Mesothelial cell of epicardium (in vitro differentiated cells): ENCODE results near the gene SCAMP4. TPM values are rescaled to one million over a fixed set of nuclear protein-coding genes. Genes with fewer than 3 reads are reported as not detected.
A peak's percentile ranks its signal among the peaks of the same experiment; 100 is the strongest.
"Not testable (repeated sequence)": the region's sequence is repeated elsewhere in the genome, so short reads cannot be mapped to it uniquely, and the experiment has no call there.

Source experiments
- DNase-seq, 2 experiments: peaks; one replicate each; pipeline ENCODE4 v3.0.0; 2021; ENCODE audit warnings: low spot score in 2 of 2; ENCODE audit not compliant: unreplicated experiment in 2 of 2
- H3K27ac Mint-ChIP-seq: 2 replicates; pipeline ENCODE4 v1.8.0; 2021; ENCODE audit warnings: mixed read lengths
- H3K27me3 Mint-ChIP-seq: 2 replicates; pipeline ENCODE4 v1.8.0; 2021; ENCODE audit warnings: low read depth, mixed read lengths
- H3K36me3 Mint-ChIP-seq: 2 replicates; pipeline ENCODE4 v1.8.0; 2021; ENCODE audit warnings: mixed read lengths
- H3K4me1 Mint-ChIP-seq: 2 replicates; pipeline ENCODE4 v1.8.0; 2021; ENCODE audit warnings: mixed read lengths
- H3K4me3 Mint-ChIP-seq: 2 replicates; pipeline ENCODE4 v1.8.0; 2021; ENCODE audit warnings: mild to moderate bottlenecking, moderate library complexity, mixed read lengths
- H3K9me3 Mint-ChIP-seq: 2 replicates; pipeline ENCODE4 v1.8.0; 2021; ENCODE audit warnings: mixed read lengths
- total RNA-seq: library from RNA; stranded (reverse); gene quantifications from 3 replicates; pipeline ENCODE4 v1.2.1, GENCODE V29; 2021
- TF ChIP-seq, protein P1 (sequence below): fragments of 200-600 bp; sonication (generic); IDR thresholded peaks from one replicate; pipeline ENCODE4 v1.5.0; 2021; ENCODE audit warnings: antibody characterized with exemption; ENCODE audit not compliant: unreplicated experiment

SCAMP4 gene
- total RNA-seq, 1 donor from 2014 or later = 97.7 TPM

DNA sequence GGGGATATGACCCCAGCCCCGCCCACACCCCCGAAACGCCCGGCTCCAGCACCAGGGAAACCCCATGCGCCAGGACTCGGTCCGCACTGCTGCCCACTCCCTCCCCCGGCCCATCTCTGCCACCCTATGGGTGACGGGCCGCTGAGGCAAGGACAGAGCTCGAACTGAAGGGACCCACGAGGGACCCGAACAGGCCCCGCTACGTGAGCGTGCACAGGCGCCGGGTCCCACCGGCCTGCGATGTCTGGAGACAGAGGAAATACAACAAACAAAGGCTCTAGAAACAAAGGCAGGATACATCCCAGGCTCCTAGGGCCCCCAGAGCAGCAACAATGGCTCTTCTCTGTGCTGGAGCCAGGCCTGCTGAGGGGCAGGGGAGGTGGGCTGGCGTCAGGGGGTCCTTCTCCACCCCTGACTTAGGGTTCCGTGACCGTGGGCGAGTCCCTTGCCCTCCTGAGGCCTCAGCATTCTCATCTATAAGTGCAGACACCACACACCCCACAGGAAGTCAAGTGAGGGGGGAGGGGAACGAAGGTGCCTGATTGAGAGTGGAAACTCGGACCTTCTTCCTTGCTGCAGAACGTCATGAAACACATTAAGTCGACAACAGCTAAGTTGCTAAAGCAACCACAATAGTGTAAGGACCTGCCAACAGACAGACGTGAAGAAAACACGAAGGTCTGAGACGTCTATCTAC, 23.0 kb upstream of the SCAMP4 start:
- H3K9me3 Mint-ChIP-seq = no peaks in the 10 kb centered on the region
- H3K36me3 Mint-ChIP-seq = no peaks in the 10 kb centered on the region
- DNase-seq = no peak
- H3K27ac Mint-ChIP-seq = peak overlapping the region; percentile 34
- TF ChIP-seq, protein P1, sequence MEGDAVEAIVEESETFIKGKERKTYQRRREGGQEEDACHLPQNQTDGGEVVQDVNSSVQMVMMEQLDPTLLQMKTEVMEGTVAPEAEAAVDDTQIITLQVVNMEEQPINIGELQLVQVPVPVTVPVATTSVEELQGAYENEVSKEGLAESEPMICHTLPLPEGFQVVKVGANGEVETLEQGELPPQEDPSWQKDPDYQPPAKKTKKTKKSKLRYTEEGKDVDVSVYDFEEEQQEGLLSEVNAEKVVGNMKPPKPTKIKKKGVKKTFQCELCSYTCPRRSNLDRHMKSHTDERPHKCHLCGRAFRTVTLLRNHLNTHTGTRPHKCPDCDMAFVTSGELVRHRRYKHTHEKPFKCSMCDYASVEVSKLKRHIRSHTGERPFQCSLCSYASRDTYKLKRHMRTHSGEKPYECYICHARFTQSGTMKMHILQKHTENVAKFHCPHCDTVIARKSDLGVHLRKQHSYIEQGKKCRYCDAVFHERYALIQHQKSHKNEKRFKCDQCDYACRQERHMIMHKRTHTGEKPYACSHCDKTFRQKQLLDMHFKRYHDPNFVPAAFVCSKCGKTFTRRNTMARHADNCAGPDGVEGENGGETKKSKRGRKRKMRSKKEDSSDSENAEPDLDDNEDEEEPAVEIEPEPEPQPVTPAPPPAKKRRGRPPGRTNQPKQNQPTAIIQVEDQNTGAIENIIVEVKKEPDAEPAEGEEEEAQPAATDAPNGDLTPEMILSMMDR = no peak
- H3K4me3 Mint-ChIP-seq = peak overlapping the region; percentile 95
- peaks cover 32% of the 10 kb centered on the region for H3K4me1 Mint-ChIP-seq
- H3K27me3 Mint-ChIP-seq = no peaks in the 10 kb centered on the region

DNA sequence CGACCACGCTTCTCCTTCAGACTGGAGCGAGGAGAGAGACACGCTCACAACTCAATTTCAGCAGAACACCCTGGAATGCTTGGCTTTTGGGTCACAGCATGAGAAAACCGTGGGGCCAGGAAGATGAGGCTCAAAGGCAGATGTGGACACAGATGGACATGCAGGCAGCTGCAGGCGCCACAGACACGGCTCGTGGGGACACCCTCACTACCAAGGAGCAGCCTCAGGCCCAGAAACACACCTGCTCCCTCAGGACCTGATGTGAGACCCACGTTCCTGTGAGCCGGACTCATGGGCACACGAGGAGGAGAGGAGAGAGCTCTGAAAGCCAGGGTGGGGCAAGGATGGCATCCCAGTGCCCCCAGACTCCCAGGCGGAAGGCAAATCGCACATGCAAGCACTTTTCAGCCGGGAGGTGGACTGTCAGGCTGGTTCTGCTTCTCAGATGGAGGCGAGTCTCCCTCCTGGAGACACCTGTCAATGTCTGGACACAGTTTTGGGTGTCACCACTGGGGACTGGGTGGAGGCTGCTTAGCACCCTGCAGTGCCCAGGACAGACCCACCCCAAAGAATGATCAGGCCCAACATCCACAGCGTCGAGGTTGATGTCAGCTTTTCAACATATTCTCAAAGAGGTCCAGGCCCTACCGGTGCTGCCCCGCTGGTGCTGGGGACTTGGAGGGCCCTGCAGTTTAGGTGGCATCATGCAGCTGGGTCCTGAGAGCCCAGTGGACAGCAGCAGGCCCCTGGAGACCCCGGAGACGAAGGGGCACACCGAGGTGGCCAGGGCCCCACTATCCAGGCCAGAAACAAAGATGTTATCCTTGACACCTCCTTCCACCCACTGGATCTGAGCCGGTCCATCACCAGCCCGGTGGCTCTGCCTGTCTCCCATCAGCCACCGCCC, 22.2 kb upstream of the SCAMP4 start:
- peaks cover 37% of the 10 kb centered on the region for H3K4me1 Mint-ChIP-seq
- peak overlapping the region; percentile 95 for H3K4me3 Mint-ChIP-seq
- no peak for DNase-seq
- no peaks in the 10 kb centered on the region for H3K36me3 Mint-ChIP-seq
- TF ChIP-seq, protein P1 = no peak
- no peaks in the 10 kb centered on the region for H3K9me3 Mint-ChIP-seq
- no peak overlapping the region for H3K27ac Mint-ChIP-seq
- H3K27me3 Mint-ChIP-seq = no peaks in the 10 kb centered on the region

DNA sequence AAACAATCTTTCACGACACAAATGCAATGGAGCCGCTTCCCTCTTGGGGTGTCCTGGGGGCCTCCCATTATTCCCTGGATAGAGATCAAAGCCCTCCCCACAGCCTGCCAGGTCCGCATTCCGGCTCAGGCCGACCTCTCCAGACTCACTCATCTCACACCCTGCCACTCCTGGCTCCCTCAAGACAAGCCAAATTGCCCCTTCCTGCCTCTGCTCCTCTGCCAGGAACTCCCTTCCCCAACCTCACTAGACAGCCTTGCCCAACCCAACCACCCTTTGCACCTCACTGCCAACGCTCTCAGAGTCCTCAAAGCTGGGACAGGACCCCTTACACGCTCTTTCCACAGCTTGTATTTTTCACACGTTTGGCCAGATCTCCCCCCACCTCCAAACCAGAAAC, 21.4 kb upstream of the SCAMP4 start:
- Mint-ChIP-seq H3K4me3 (peak overlapping the region; percentile 95), H3K36me3 (no peaks in the 10 kb centered on the region), H3K9me3 (no peaks in the 10 kb centered on the region), H3K4me1 (peaks cover 37% of the 10 kb centered on the region), H3K27ac (peak overlapping the region; percentile 96), H3K27me3 (no peaks in the 10 kb centered on the region)
- TF ChIP-seq, protein P1 = no peak
- no peak for DNase-seq

DNA sequence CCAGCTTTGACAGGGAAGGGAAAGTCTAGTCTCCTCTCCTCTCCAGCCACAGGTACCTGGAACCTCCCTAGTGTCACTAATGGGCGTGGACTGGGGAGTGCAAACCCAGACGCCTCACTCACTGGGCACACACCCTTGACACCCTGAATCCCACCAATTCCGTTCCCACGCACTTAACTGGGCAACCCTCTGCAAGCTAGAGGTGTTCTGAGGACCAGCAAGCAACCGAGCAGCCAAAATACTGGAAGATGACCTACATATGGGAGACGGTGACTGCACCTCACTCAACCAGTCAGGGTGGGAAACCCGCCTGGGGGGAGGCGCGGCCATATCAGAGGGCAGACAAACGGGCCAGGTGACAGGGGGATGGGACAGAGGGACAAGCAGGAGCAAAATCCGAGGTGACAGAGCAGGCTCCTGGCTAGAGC, 20.9 kb upstream of the SCAMP4 start:
- Mint-ChIP-seq H3K36me3 (no peaks in the 10 kb centered on the region), H3K27ac (peak overlapping the region; percentile 96), H3K4me3 (peak overlapping the region; percentile 95), H3K9me3 (no peaks in the 10 kb centered on the region), H3K27me3 (no peaks in the 10 kb centered on the region), H3K4me1 (peaks cover 37% of the 10 kb centered on the region)
- TF ChIP-seq, protein P1 = no peak
- no peak for DNase-seq

DNA sequence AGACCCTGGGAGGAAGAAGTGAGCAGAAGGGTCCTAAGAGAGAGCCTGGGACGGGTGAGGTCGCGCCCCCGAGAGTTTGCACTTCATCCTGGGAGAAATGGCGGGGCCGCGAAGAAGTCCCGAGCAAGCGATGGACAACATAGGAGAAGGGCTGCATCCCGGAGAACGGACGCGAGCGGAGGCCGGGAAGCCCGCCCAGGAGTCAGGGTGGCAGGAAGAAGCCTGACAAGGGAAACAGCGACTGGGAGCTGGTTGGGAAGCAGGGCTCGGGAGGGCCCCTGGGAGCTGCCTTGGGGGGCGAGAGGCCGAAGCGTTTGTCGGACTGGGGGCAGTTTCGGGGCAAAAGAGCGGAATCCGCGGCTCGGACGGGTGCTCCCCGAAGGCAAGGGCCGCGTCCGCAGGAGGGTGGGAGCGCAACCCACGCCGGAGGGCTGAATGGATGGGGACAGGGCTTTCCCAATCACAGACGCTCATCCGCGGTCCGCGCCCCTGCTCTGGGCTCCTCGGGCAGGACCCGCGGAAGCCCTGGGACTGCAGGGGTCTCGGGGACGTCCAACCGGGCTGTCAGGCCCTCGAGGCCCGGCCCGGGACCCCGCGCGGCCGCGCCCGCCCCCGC, 20.4 kb upstream of the SCAMP4 start:
- DNase-seq = no peak
- H3K4me3 Mint-ChIP-seq = peak overlapping the region; percentile 95
- no peaks in the 10 kb centered on the region for H3K27me3 Mint-ChIP-seq
- H3K27ac Mint-ChIP-seq = peak overlapping the region; percentile 96
- TF ChIP-seq, protein P1 = no peak
- H3K36me3 Mint-ChIP-seq = no peaks in the 10 kb centered on the region
- H3K9me3 Mint-ChIP-seq = no peaks in the 10 kb centered on the region
- peaks cover 37% of the 10 kb centered on the region for H3K4me1 Mint-ChIP-seq

DNA sequence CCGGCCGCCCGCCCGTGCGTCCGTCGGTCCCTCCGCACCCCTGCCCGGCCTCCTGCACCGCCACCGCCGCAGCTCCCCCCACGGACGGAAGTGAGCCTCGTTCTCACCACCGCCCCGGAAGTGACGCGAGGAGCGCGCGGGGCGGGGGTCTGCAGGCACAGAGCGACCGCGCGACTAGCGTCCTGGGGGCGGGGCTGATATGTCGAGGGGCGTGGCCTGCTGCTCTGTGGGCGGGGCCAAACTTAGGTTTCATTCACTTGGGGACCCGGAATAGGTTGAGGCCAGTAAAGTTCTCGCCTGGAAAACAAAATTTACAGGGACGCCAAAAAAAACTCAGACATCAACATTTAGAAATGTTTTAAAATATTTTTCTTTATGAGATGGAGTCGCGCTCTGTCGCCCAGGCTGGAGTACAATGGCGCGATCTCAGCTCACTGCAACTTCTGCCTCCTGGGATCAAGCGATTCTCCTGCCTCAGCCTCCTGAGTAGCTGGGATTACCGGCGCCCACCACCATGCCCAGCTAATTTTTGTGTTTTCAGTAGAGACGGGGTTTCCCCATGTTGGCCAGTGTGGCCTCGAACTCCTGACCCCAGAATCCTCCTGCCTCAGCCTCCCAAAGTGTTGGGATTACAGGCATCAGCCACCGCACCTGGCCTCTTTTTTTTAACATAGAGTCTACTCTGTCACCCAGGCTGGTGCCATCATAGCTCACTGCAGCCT, 19.6 kb upstream of the SCAMP4 start, which contains the start of gene ABHD17A:
Gene ABHD17A, minus strand, starts transcription at position 99 of the 722 bp plus-strand sequence. CDS start 3,930 bp downstream, outside the sequence.
- peak within 1 kb of the TSS; percentile 96 for H3K27ac Mint-ChIP-seq
- peak within 1 kb of the TSS; percentile 95 for H3K4me3 Mint-ChIP-seq
- H3K9me3 Mint-ChIP-seq, H3K27me3 Mint-ChIP-seq, H3K36me3 Mint-ChIP-seq: not testable (repeated sequence)
- H3K4me1 Mint-ChIP-seq = peaks cover 37% of the 10 kb centered on the region
- DNase-seq = peak; percentile 92 to 95

DNA sequence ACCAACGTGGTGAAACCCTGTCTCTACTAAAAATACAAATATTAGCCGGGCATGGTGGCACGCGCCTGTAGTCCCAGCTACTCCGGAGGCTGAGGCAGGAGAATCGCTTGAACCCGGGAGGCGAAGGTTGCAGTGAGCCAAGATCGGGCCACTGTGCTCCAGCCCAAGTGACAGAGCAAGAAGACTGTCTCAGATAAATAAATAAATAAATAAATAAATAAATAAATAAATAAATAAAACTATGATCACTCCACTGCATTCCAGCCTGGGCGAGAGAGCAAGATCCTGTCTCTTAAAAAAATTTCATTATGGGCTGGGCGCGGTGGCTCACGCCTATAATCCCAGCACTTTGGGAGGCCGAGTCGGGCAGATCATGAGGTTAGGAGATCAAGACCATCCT, 18.8 kb upstream of the SCAMP4 start:
- H3K36me3 Mint-ChIP-seq, H3K27ac Mint-ChIP-seq, H3K9me3 Mint-ChIP-seq, H3K27me3 Mint-ChIP-seq, H3K4me3 Mint-ChIP-seq, DNase-seq: not testable (repeated sequence)
- peaks cover 37% of the 10 kb centered on the region for H3K4me1 Mint-ChIP-seq
